Measurements from ENCODE around the gene DCLK1. TPM values are rescaled to one million over a fixed set of nuclear protein-coding genes. Genes with fewer than 3 reads are reported as not detected.

DCLK1 gene
- total RNA-seq, 2 experiments from 2014 or later, result not detected

DNA sequence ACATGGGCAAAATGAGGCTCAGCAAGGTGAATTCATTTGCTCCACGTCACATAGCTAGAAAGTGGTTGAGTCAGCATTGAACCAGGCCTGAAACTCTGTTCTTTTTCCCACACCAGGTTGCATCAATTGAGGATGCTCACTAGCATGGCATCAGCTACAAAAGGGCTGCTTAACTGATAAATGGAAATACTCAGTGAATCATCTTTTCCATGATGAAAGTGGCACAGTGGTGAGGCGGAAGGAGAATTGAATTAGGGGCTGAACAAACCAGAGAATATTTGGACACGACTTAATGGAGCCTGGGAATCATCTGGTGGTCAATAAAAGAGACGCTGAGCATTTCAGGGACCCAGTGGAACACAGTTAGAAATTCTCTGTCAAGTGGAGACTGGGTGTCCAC, 334.6 kb downstream of the DCLK1 start:
- DNase-seq, result no peak
- Mint-ChIP-seq H3K4me3 (no peak overlapping the region), H3K4me1 (ENCODE audit: low read depth) (no peaks in the 10 kb centered on the region), H3K27ac (no peak overlapping the region), H3K9me3 (no peaks in the 10 kb centered on the region), H3K36me3 (ENCODE audit: low read depth) (no peaks in the 10 kb centered on the region), H3K27me3 (ENCODE audit: low read depth) (no peaks in the 10 kb centered on the region)
- CTCF ChIA-PET, result no interaction called here
- intact Hi-C loops (cut with micrococcal nuclease), result no loop called here

DNA sequence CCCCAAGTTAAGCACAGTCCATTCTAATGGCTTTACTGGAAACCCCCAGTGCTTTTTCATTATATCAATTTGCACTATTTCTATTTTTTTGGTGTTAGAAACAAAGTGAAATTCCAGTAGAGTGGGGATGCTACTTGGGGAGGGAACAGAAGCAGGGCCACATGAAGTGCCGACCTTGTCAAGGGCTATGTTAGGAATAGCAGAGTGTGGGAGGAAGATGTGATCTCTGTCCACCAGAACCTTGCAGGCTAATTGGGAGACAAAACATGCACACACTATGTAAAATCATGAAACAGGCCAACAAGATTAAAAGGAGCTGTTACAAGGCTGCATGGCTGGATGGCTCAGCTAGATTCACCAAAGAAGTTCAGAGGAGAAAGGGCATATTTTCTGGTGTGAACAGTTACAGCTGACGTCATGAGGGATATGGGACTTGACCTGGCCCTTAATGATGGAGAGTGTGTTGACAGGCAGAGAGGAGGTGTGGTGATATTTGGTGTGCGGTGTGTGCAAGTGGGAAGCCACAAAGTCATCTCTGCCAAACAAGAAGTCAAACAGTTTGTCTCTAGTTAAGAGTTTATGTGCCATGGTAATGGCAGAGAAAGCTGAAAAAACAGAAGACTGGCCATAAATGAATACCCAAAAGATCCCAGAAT, 336.3 kb downstream of the DCLK1 start:
- Mint-ChIP-seq H3K4me1 (ENCODE audit: low read depth) (no peaks in the 10 kb centered on the region), H3K9me3 (no peaks in the 10 kb centered on the region), H3K36me3 (ENCODE audit: low read depth) (no peaks in the 10 kb centered on the region), H3K27me3 (ENCODE audit: low read depth) (no peaks in the 10 kb centered on the region), H3K27ac (no peak overlapping the region), H3K4me3 (no peak overlapping the region)
- CTCF ChIA-PET, result no interaction called here
- intact Hi-C loops (cut with micrococcal nuclease), result no loop called here
- no peak for DNase-seq

DNA sequence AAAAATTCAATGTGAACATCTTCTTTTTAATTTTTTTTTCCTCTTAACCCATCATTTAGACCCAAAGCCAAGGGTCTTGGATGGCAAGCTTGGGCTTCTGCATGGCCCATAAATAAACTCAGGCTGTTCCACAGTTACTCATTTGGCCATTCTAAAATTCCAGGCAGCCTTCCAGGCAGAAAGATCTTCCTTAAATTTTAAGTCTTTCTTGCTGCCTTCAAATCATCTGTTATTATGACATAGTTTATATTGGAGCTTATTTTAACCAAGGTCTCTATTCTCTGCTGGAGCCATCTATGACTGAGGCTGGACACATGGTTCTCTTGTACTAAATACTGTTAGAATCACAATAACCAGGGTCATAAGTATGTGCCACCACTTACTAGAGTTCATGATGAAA, 337.4 kb downstream of the DCLK1 start:
- no peak for DNase-seq
- Mint-ChIP-seq H3K27me3 (ENCODE audit: low read depth) (no peaks in the 10 kb centered on the region), H3K9me3 (no peaks in the 10 kb centered on the region), H3K4me3 (no peak overlapping the region), H3K27ac (no peak overlapping the region), H3K36me3 (ENCODE audit: low read depth) (no peaks in the 10 kb centered on the region), H3K4me1 (ENCODE audit: low read depth) (no peaks in the 10 kb centered on the region)
- intact Hi-C loops (cut with micrococcal nuclease), result no loop called here
- CTCF ChIA-PET, result interaction anchor here (1.1 kb wide), 1 partner anchor 25 kb away, joined by 5 read pairs; no protein-coding TSS in a partner anchor

DNA sequence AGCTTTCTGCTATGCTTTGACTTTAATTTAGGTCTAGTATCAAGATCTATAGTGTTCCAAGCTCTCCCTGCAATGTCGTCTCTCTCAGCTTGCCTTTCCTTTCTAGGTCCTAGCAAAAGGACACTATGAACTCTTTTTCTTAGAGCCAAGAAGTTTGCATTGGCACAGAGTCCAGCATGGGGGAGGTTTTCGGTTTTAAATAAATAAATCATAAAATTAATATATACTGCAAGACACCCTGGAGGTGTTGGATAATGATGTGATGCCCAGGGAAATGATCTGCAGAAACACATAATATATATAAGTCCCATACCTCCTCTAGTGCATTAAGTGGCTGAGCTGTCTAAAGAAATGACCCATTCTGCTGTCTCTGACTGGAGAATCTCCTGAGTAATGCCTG, 338.3 kb downstream of the DCLK1 start:
- Mint-ChIP-seq H3K27ac (no peak overlapping the region), H3K36me3 (ENCODE audit: low read depth) (no peaks in the 10 kb centered on the region), H3K27me3 (ENCODE audit: low read depth) (no peaks in the 10 kb centered on the region), H3K4me1 (ENCODE audit: low read depth) (no peaks in the 10 kb centered on the region), H3K4me3 (no peak overlapping the region), H3K9me3 (no peaks in the 10 kb centered on the region)
- CTCF ChIA-PET, result interaction anchor here (1.1 kb wide), 1 partner anchor 26 kb away, joined by 5 read pairs; no protein-coding TSS in a partner anchor
- DNase-seq, result no peak
- intact Hi-C loops (cut with micrococcal nuclease), result no loop called here

DNA sequence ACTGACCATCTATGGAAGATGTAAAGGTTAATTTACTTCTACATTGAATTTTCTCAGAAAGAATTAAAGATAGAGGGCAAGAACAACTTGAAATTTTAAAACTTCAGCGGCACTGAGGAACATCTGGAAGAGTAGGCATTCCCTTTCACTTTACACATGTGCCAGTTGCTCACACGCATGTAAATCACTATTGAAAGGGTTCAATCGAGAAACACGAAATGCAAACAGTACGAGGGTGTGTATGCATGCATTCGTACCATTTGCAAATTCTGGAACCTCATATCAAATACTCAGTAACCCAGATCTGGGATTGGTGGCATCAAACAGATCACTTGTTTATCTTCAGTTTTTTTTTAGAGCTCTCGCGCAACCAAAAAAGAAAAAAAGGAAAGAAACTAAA, 339.2 kb downstream of the DCLK1 start:
- CTCF ChIA-PET, result no interaction called here
- Mint-ChIP-seq H3K36me3 (ENCODE audit: low read depth) (no peaks in the 10 kb centered on the region), H3K4me1 (ENCODE audit: low read depth) (no peaks in the 10 kb centered on the region), H3K4me3 (no peak overlapping the region), H3K27ac (no peak overlapping the region), H3K27me3 (ENCODE audit: low read depth) (no peaks in the 10 kb centered on the region), H3K9me3 (no peaks in the 10 kb centered on the region)
- intact Hi-C loops (cut with micrococcal nuclease), result no loop called here
- DNase-seq, result no peak

DNA sequence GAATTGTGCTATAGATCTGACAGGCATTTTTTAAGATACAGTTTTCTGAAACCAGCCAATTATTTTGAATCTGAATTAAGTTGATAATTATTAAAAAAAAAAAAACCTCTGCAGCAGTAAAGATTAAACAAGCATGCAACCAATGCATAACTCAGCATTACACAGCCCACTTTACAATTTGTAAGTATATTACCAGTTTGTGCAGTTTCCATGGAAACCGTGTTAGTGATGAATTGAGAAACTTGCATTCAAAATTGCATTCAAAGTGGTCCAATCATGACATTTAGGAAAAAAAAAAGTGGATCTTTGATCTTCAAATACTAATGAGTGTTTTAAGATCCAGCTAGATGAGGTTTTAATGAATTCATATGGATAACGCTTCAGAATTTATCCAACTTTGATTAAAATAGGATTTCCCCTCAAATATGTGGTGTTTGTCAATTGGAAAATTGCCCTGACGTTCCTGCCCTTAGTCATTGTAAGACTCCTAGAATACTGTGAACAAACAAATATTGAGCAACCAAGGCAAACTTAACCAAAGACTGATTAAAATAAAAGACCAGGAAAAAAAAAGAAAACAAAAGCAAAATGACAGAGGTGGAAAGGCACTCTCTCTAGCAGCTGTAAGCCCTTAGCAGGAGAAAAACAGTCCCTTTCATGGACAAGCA, 339.9 kb downstream of the DCLK1 start:
- no peak for DNase-seq
- Mint-ChIP-seq H3K27ac (no peak overlapping the region), H3K4me3 (no peak overlapping the region), H3K4me1 (ENCODE audit: low read depth) (no peaks in the 10 kb centered on the region), H3K27me3 (ENCODE audit: low read depth) (no peaks in the 10 kb centered on the region), H3K36me3 (ENCODE audit: low read depth) (no peaks in the 10 kb centered on the region), H3K9me3 (no peaks in the 10 kb centered on the region)
- CTCF ChIA-PET, result no interaction called here
- intact Hi-C loops (cut with micrococcal nuclease), result no loop called here

DNA sequence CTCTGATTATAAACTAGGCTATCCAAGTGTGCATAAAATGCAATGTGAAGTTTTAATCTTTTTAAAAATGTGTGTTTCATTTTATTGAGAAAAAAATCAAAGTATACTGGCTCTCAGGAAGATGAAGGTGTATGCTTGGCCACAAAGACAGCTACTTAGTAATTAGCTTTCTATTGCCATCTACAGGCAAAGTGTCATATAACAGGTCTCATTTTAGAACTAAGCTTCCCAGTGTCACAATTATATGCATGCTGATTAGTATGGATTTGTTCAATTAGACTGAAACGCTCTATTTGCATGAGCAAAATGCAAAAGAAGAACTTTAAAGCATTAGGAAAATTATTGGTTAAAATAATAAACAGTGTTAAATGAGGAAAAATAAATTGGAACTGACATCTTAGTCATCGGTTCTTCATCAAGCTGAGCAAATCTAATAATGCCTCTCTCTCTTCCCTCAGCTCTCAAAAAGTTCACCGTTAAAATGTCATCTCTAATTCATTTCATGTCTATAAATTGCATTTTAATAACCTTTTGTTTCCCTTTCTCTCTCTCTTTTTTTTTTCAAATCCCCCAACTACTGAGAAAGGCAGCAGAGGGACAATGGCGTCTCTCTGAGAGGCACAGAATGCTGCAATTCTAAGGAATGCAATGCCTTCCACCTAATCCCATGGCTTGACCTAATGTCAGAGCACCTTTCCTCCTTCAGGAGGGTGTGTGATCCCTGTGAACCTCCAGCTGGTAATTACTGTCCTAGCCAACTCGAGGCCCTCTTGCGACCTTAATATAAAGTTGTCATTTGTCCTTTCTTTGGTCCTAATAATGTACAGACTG, 341.6 kb downstream of the DCLK1 start:
- CTCF ChIA-PET, result interaction anchor here (0.8 to 1.4 kb wide), 3 partner anchors 9 to 21 kb away, joined by 3 to 4 read pairs (median 3); no protein-coding TSS in a partner anchor
- H3K27me3 Mint-ChIP-seq (ENCODE audit: low read depth), result no peaks in the 10 kb centered on the region
- H3K4me3 Mint-ChIP-seq, result no peak overlapping the region
- H3K36me3 Mint-ChIP-seq (ENCODE audit: low read depth), result no peaks in the 10 kb centered on the region
- H3K9me3 Mint-ChIP-seq, result no peaks in the 10 kb centered on the region
- intact Hi-C loops (cut with micrococcal nuclease), result no loop called here
- no peaks in the 10 kb centered on the region for H3K4me1 Mint-ChIP-seq (ENCODE audit: low read depth)
- no peak overlapping the region for H3K27ac Mint-ChIP-seq
- no peak for DNase-seq

DNA sequence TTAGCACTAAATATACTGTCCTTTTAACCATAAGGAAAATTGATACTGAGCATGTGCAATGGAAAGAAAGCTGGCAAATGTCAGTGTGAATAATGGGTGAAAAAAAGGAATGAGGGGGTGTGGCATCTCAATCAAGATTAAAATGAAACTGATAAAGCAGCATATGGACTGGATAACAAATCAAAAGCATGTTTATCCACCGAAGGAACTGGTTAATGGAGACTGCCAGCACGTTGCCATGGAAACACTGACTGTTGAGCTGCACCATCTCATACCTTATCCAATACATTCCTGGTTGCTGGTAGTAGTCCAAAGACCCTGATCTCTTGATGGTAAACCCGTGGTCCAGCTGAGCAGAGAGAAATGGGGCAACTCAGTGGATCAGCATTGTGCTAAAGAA, 343.2 kb downstream of the DCLK1 start:
- CTCF ChIA-PET, result no interaction called here
- DNase-seq, result no peak
- Mint-ChIP-seq H3K4me1 (ENCODE audit: low read depth) (no peaks in the 10 kb centered on the region), H3K4me3 (no peak overlapping the region), H3K9me3 (no peaks in the 10 kb centered on the region), H3K36me3 (ENCODE audit: low read depth) (no peaks in the 10 kb centered on the region), H3K27me3 (ENCODE audit: low read depth) (no peaks in the 10 kb centered on the region), H3K27ac (no peak overlapping the region)
- intact Hi-C loops (cut with micrococcal nuclease), result no loop called here

DNA sequence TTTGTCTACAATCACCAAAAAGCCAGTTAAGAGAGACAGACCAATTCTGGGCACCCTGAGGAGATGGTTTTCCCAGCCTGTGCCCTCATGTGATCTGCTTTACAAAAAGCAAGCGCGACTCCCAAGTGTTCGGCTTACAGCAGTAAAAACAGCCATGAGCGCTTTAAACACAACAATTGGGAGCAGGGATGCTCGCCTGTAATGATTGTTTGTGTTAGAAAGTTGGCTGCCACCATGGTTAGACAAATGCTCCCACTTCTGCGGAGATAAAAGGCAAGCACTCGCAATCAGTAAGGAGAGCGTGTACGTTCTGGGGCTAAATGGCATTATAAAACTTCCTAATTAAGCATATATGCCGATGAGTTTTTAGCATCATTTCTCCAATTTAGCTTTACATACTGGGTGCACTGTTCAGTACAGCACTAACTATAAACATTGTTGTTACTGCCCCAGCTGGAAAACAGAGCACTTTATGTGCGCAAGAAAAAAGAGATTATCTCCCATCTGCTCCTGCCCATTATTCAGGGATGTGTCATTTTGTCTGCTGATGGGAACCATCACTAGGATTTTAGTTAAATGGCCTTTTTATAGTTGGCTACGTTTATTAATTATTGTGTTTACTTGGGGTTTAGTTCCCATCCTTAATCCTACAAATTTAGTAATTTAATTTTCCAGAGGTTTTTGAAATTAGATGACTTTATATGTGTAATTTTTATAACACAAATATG, 345.4 kb downstream of the DCLK1 start:
- CTCF ChIA-PET, result no interaction called here
- Mint-ChIP-seq H3K27me3 (ENCODE audit: low read depth) (no peaks in the 10 kb centered on the region), H3K4me3 (no peak overlapping the region), H3K27ac (no peak overlapping the region), H3K9me3 (no peaks in the 10 kb centered on the region), H3K36me3 (ENCODE audit: low read depth) (no peaks in the 10 kb centered on the region), H3K4me1 (ENCODE audit: low read depth) (no peaks in the 10 kb centered on the region)
- intact Hi-C loops (cut with micrococcal nuclease), result no loop called here
- DNase-seq, result no peak

DNA sequence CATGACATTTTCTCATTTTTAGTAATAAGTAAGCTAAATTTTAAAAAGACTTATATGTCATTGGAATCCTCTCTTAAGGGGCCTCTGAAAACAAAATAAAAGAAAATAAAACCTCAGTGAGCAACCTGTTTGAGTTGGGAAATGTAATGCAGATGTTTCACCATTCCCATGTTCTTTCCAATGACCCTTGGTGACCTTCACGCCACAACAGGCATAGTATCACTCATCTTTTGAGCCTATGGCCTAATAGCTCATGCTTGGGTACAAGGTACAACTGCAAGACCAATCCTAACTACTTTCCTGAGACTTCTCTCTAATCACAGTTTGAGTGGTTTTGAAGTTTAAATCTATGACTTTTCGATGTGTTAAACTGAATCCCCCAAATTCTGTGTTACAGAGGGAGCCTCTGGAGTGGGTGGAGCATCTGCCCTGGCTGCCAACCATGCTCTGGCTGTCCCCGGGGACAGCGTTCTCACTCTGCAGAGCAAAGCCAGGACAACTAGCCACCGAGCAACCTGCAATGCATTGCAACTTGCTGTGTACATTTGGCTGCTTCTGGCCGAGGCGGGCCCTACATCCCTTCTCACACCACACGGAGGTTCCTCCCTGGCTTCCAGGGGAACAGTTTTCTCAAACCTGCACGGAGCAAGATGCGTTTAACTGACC, 346.8 kb downstream of the DCLK1 start:
- Mint-ChIP-seq H3K27ac (no peak overlapping the region), H3K4me3 (no peak overlapping the region), H3K4me1 (ENCODE audit: low read depth) (no peaks in the 10 kb centered on the region), H3K27me3 (ENCODE audit: low read depth) (no peaks in the 10 kb centered on the region), H3K9me3 (no peaks in the 10 kb centered on the region), H3K36me3 (ENCODE audit: low read depth) (no peaks in the 10 kb centered on the region)
- no peak for DNase-seq
- intact Hi-C loops (cut with micrococcal nuclease), result no loop called here
- CTCF ChIA-PET, result no interaction called here

DNA sequence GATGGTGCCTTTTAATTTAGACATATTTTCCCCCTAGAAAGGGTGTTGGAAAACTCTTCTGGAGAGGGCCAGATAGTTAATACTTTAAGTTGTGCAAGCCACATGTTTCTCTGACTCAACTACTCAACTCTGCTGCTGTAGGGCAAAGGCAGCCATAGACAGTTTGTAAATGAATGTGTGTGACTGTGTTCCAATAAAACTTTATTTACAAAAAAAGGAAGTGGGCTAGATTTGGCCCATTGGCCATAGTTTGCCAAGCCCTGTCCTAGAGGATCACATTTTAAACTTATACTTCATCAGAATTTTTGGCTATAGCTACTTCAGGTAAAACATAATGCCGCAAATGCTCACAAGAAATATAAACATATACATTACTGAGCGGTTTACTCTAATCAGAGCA, 348.4 kb downstream of the DCLK1 start:
- Mint-ChIP-seq H3K36me3 (ENCODE audit: low read depth) (no peaks in the 10 kb centered on the region), H3K4me3 (no peak overlapping the region), H3K9me3 (no peaks in the 10 kb centered on the region), H3K27ac (no peak overlapping the region), H3K27me3 (ENCODE audit: low read depth) (no peaks in the 10 kb centered on the region), H3K4me1 (ENCODE audit: low read depth) (no peaks in the 10 kb centered on the region)
- CTCF ChIA-PET, result no interaction called here
- DNase-seq, result no peak
- intact Hi-C loops (cut with micrococcal nuclease), result no loop called here
